Keratinocyte (primary cell): ENCODE measurements around the gene CSTA. TPM values are rescaled to one million over a fixed set of nuclear protein-coding genes. Genes with fewer than 3 reads are reported as not detected.

Experiments used
- DNase-seq: peaks from one replicate; pipeline ENCODE4 v3.0.0-alpha.2; 2011; ENCODE audit warnings: low read depth, missing footprints, low spot score
- FAIRE-seq: peaks from 2 replicates; lab custom pipeline; 2011; peaks lifted over from hg19 to GRCh38; lab: Jason Lieb, UNC
- H2AFZ ChIP-seq: 2 replicates; pipeline ENCODE4 v1.6.0; 2012; ENCODE audit warnings: low read length, control low read depth, inconsistent platforms; ENCODE audit not compliant: control insufficient read depth
- H3K27ac ChIP-seq: 2 replicates; pipeline ENCODE4 v1.5.1; 2011; ENCODE audit warnings: low read length; ENCODE audit not compliant: control insufficient read depth, insufficient read depth
- H3K27me3 ChIP-seq: 3 replicates; pipeline ENCODE4 v1.6.0; 2011; ENCODE audit warnings: low read length; ENCODE audit not compliant: control insufficient read depth, insufficient read depth; ENCODE audit errors: extremely low read depth
- H3K36me3 ChIP-seq, 2 experiments: 2 replicates in 1 of 2; 3 replicates in 1 of 2; pipeline ENCODE4 v1.5.1; 2011; ENCODE audit warnings: low read length in 2 of 2, mild to moderate bottlenecking in 1 of 2; ENCODE audit not compliant: control insufficient read depth in 2 of 2, insufficient read depth in 2 of 2; ENCODE audit errors: extremely low read depth in 1 of 2
- H3K4me1 ChIP-seq: 3 replicates; pipeline ENCODE4 v1.5.1; 2011; ENCODE audit warnings: low read length; ENCODE audit not compliant: control insufficient read depth, insufficient read depth; ENCODE audit errors: extremely low read depth
- H3K4me2 ChIP-seq: 3 replicates; pipeline ENCODE4 v1.6.0; 2011; ENCODE audit warnings: low read depth, low read length; ENCODE audit not compliant: control insufficient read depth, insufficient read depth; ENCODE audit errors: extremely low read depth
- H3K4me3 ChIP-seq, 3 experiments: fragments of 200-600 bp in 1 of 3; sonication (generic) in 1 of 3; 2 replicates in 2 of 3; 3 replicates in 1 of 3; pipeline ENCODE4 v1.5.1; 2011 to 2016; ENCODE audit warnings: low read length in 3 of 3, mild to moderate bottlenecking in 3 of 3, control low read depth in 2 of 3, inconsistent platforms in 1 of 3, low read depth in 1 of 3, mixed read lengths in 1 of 3, mixed run types in 1 of 3, moderate library complexity in 1 of 3; ENCODE audit not compliant: control insufficient read depth in 2 of 3, insufficient read depth in 2 of 3; ENCODE audit errors: extremely low read depth in 1 of 3
- H3K79me2 ChIP-seq: 2 replicates; pipeline ENCODE4 v1.6.0; 2012; ENCODE audit warnings: low read length; ENCODE audit not compliant: control insufficient read depth, insufficient read depth
- H3K9ac ChIP-seq: 3 replicates; pipeline ENCODE4 v1.6.0; 2011; ENCODE audit warnings: low read length; ENCODE audit not compliant: control insufficient read depth, insufficient read depth; ENCODE audit errors: extremely low read depth
- H3K9me1 ChIP-seq: 3 replicates; pipeline ENCODE4 v1.6.0; 2011; ENCODE audit warnings: low read length; ENCODE audit not compliant: control insufficient read depth, insufficient read depth; ENCODE audit errors: extremely low read depth
- H3K9me3 ChIP-seq: 2 replicates; pipeline ENCODE4 v1.5.1; 2012; ENCODE audit warnings: low read depth, low read length; ENCODE audit not compliant: control insufficient read depth
- H4K20me1 ChIP-seq: 3 replicates; pipeline ENCODE4 v1.6.0; 2011; ENCODE audit warnings: low read length; ENCODE audit not compliant: control insufficient read depth, insufficient read depth; ENCODE audit errors: extremely low read depth
- EZH2 ChIP-seq: IDR thresholded peaks from one replicate; pipeline ENCODE4 v1.6.1; 2012; ENCODE audit warnings: inconsistent platforms, mild to moderate bottlenecking, low read length, moderate library complexity
- dilution Hi-C: fragments of 300-500 bp; cut with MboI; formaldehyde crosslinking; loops from one replicate; pipeline ENCODE4 v1.7.0; 2020; ENCODE audit warnings: low sequenced_read_pairs; ENCODE audit not compliant: extremely low pct_ligation_motif_present
- polyA plus RNA-seq, 5 experiments: library from polyadenylated mRNA; depleted of rRNA in 3 of 5; stranded (reverse) in 3 of 5; stranded (forward) in 1 of 5; unstranded in 1 of 5; fragments of >200 nt; gene quantifications; 1 replicate in 1 of 5; 2 replicates in 3 of 5; 3 replicates in 1 of 5; pipeline versions ENCODE4 v1.2.1 to v1.2.3, GENCODE V29; 2011 to 2012; ENCODE audit warnings: missing spikeins in 2 of 5, low read depth in 1 of 5, low replicate concordance in 1 of 5
- TF ChIP-seq, protein P1 (sequence below), 3 experiments: IDR thresholded peaks in 1 of 3; conservative IDR thresholded peaks in 1 of 3; optimal IDR thresholded peaks in 1 of 3; 2 replicates in 2 of 3; 3 replicates in 1 of 3; pipeline versions ENCODE3 to v1.5.1; 2011; ENCODE audit warnings: low read length in 3 of 3, mild to moderate bottlenecking in 3 of 3, moderate library complexity in 2 of 3, control low read depth in 1 of 3, inconsistent platforms in 1 of 3; ENCODE audit not compliant: insufficient read depth in 2 of 3; ENCODE audit errors: extremely low read depth in 1 of 3

Gene CSTA
- polyA plus RNA-seq, 1 donor (not counting 4 experiments of a cell fraction or from before 2014, with no cell fraction given): 1,138 TPM

DNA sequence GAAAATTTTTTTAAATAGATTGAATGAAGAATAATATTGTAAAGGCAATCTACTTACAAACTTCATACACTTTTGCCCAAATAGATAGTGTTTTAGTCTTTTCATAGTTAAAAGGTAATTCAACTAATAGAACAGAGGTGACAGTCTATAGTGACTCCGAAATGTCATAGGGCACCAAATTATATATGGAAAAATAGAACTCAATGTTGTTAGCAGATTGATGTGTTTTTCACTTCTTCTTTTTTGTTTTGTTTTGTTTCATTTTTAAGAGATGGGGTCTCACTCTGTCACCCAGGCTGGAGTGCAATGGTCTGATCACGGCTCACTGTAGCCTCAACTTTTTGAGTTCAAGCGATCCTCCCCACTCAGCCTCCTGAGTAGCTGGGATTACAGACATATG, 721 bp downstream of the CSTA start:
- H4K20me1 ChIP-seq: no peaks in the 10 kb centered on the region
- peak overlapping the region; percentile 76 for H3K9ac ChIP-seq
- no peaks in the 10 kb centered on the region for H3K27me3 ChIP-seq
- peaks cover 34% of the 10 kb centered on the region for H3K79me2 ChIP-seq
- H3K4me3 ChIP-seq: peak overlapping the region; percentile 46 to 93 (median 60)
- DNase-seq (no peak), FAIRE-seq (no peak)
- peak overlapping the region; percentile 84 for H3K4me2 ChIP-seq
- no peak overlapping the region for H2AFZ ChIP-seq
- dilution Hi-C loops: no loop called here
- TF ChIP-seq EZH2: no peak
- TF ChIP-seq, protein P1, sequence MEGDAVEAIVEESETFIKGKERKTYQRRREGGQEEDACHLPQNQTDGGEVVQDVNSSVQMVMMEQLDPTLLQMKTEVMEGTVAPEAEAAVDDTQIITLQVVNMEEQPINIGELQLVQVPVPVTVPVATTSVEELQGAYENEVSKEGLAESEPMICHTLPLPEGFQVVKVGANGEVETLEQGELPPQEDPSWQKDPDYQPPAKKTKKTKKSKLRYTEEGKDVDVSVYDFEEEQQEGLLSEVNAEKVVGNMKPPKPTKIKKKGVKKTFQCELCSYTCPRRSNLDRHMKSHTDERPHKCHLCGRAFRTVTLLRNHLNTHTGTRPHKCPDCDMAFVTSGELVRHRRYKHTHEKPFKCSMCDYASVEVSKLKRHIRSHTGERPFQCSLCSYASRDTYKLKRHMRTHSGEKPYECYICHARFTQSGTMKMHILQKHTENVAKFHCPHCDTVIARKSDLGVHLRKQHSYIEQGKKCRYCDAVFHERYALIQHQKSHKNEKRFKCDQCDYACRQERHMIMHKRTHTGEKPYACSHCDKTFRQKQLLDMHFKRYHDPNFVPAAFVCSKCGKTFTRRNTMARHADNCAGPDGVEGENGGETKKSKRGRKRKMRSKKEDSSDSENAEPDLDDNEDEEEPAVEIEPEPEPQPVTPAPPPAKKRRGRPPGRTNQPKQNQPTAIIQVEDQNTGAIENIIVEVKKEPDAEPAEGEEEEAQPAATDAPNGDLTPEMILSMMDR (optimal IDR thresholded peaks at IDR 0.05 in 1 of 3, IDR thresholded peaks at IDR 0.05 in 1 of 3, conservative IDR thresholded peaks at IDR 0.05 in 1 of 3; ENCODE audit: extremely low read depth in 1 of 3, insufficient read depth in 2 of 3, low read length in 3 of 3): no peak
- no peaks in the 10 kb centered on the region for H3K9me1 ChIP-seq
- peak overlapping the region; percentile 89 for H3K27ac ChIP-seq
- no peaks in the 10 kb centered on the region for H3K9me3 ChIP-seq
- H3K4me1 ChIP-seq: peaks cover 23% of the 10 kb centered on the region
- H3K36me3 ChIP-seq: peaks cover 0 to 14% of the 10 kb centered on the region in 2 experiments

DNA sequence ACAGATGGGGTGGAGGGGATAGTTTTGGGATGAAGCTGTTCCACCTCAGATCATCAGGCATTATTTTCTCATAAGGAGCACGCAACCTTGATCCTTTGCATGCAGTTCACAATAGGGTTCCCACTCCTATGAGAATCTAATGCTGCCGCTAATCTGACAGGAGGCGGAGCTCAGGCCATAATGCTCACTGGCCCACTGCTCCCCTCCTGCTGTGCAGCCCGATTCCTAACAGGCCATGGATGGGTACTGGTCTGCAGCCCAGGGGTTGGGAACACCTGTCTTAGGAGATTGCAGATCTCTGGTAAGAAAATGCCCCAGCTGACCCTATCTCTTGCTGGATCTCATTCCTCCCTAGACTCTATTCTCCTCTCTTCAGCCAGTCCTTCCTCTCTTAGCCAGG, 6.8 kb downstream of the CSTA start:
- no peak for DNase-seq
- H3K9me1 ChIP-seq: peaks cover 2% of the 10 kb centered on the region
- H3K4me2 ChIP-seq: no peak overlapping the region
- no peak overlapping the region for H3K4me3 ChIP-seq
- dilution Hi-C loops: no loop called here
- peaks cover 16% of the 10 kb centered on the region for H3K4me1 ChIP-seq
- H3K9me3 ChIP-seq: no peaks in the 10 kb centered on the region
- no peaks in the 10 kb centered on the region for H3K27me3 ChIP-seq
- H3K9ac ChIP-seq: no peak overlapping the region
- H4K20me1 ChIP-seq: peaks cover 3% of the 10 kb centered on the region
- no peak for FAIRE-seq
- no peak overlapping the region for H2AFZ ChIP-seq
- H3K27ac ChIP-seq: no peak overlapping the region
- H3K79me2 ChIP-seq: peaks cover 49% of the 10 kb centered on the region
- TF ChIP-seq, protein P1 (optimal IDR thresholded peaks at IDR 0.05 in 1 of 3, IDR thresholded peaks at IDR 0.05 in 1 of 3, conservative IDR thresholded peaks at IDR 0.05 in 1 of 3; ENCODE audit: extremely low read depth in 1 of 3, insufficient read depth in 2 of 3, low read length in 3 of 3): no peak
- TF ChIP-seq EZH2: no peak
- H3K36me3 ChIP-seq: peaks cover 16 to 44% of the 10 kb centered on the region in 2 experiments
